ENCODE measurements around the gene ERICH2. TPM values are rescaled to one million over a fixed set of nuclear protein-coding genes. Genes with fewer than 3 reads are reported as not detected.

Gene ERICH2
- total RNA-seq, 1 donor from 2014 or later, result 2.1 TPM

GRCh38 chr2:170778900-170779299, 8.7 kb downstream of the ERICH2 start:
- Mint-ChIP-seq H3K36me3 (ENCODE audit: unreplicated experiment) (no peaks in the 10 kb centered on the region), H3K9me3 (ENCODE audit: unreplicated experiment) (no peaks in the 10 kb centered on the region), H3K4me1 (ENCODE audit: low read depth, unreplicated experiment) (no peaks in the 10 kb centered on the region), H3K27me3 (ENCODE audit: unreplicated experiment) (peaks cover 2% of the 10 kb centered on the region), H3K27ac (ENCODE audit: unreplicated experiment) (no peak overlapping the region), H3K4me3 (ENCODE audit: unreplicated experiment) (no peak overlapping the region)
- no peak for TF ChIP-seq CTCF (IDR thresholded peaks at IDR 0.05; ENCODE audit: partially characterized antibody, unreplicated experiment)
- DNase-seq, result no peak

- no peaks in the 10 kb centered on the region for H3K9me3 Mint-ChIP-seq (ENCODE audit: unreplicated experiment)
- TF ChIP-seq CTCF (IDR thresholded peaks at IDR 0.05; ENCODE audit: partially characterized antibody, unreplicated experiment), result no peak
- no peak for DNase-seq
- H3K27me3 Mint-ChIP-seq (ENCODE audit: unreplicated experiment), result no peaks in the 10 kb centered on the region
- H3K4me1 Mint-ChIP-seq (ENCODE audit: low read depth, unreplicated experiment), result no peaks in the 10 kb centered on the region
- H3K27ac Mint-ChIP-seq (ENCODE audit: unreplicated experiment), result no peak overlapping the region
- no peak overlapping the region for H3K4me3 Mint-ChIP-seq (ENCODE audit: unreplicated experiment)
- no peaks in the 10 kb centered on the region for H3K36me3 Mint-ChIP-seq (ENCODE audit: unreplicated experiment)
These were observed 9.1 kb downstream of the ERICH2 start for GRCh38 chr2:170779304-170779703.

- no peaks in the 10 kb centered on the region for H3K27me3 Mint-ChIP-seq (ENCODE audit: unreplicated experiment)
- no peak overlapping the region for H3K27ac Mint-ChIP-seq (ENCODE audit: unreplicated experiment)
- H3K4me1 Mint-ChIP-seq (ENCODE audit: low read depth, unreplicated experiment), result no peaks in the 10 kb centered on the region
- no peaks in the 10 kb centered on the region for H3K9me3 Mint-ChIP-seq (ENCODE audit: unreplicated experiment)
- DNase-seq, result no peak
- no peak overlapping the region for H3K4me3 Mint-ChIP-seq (ENCODE audit: unreplicated experiment)
- H3K36me3 Mint-ChIP-seq (ENCODE audit: unreplicated experiment), result no peaks in the 10 kb centered on the region
- TF ChIP-seq CTCF (IDR thresholded peaks at IDR 0.05; ENCODE audit: partially characterized antibody, unreplicated experiment), result no peak
These were observed 12.5 kb downstream of the ERICH2 start for GRCh38 chr2:170782673-170783072.

- no peak for DNase-seq
- Mint-ChIP-seq H3K9me3 (ENCODE audit: unreplicated experiment) (no peaks in the 10 kb centered on the region), H3K4me3 (ENCODE audit: unreplicated experiment) (no peak overlapping the region), H3K27ac (ENCODE audit: unreplicated experiment) (no peak overlapping the region), H3K36me3 (ENCODE audit: unreplicated experiment) (no peaks in the 10 kb centered on the region), H3K4me1 (ENCODE audit: low read depth, unreplicated experiment) (no peaks in the 10 kb centered on the region), H3K27me3 (ENCODE audit: unreplicated experiment) (no peaks in the 10 kb centered on the region)
- no peak for TF ChIP-seq CTCF (IDR thresholded peaks at IDR 0.05; ENCODE audit: partially characterized antibody, unreplicated experiment)
These were observed 13.4 kb downstream of the ERICH2 start for GRCh38 chr2:170783549-170783948.

GRCh38 chr2:170798996-170799395, 28.8 kb downstream of the ERICH2 start:
- H3K27me3 Mint-ChIP-seq (ENCODE audit: unreplicated experiment), result no peaks in the 10 kb centered on the region
- no peaks in the 10 kb centered on the region for H3K9me3 Mint-ChIP-seq (ENCODE audit: unreplicated experiment)
- H3K4me3 Mint-ChIP-seq (ENCODE audit: unreplicated experiment), result no peak overlapping the region
- TF ChIP-seq CTCF (IDR thresholded peaks at IDR 0.05; ENCODE audit: partially characterized antibody, unreplicated experiment), result no peak
- no peak for DNase-seq
- H3K27ac Mint-ChIP-seq (ENCODE audit: unreplicated experiment), result no peak overlapping the region
- H3K4me1 Mint-ChIP-seq (ENCODE audit: low read depth, unreplicated experiment), result no peaks in the 10 kb centered on the region
- no peaks in the 10 kb centered on the region for H3K36me3 Mint-ChIP-seq (ENCODE audit: unreplicated experiment)

All from glutamatergic neuron (in vitro differentiated cells).